ENCODE measurements around the gene GOLT1A.
"Not testable (repeated sequence)": the region's sequence is repeated elsewhere in the genome, so short reads cannot be mapped to it uniquely, and the experiment has no call there.

GOLT1A gene

GRCh38 chr1:204248954-204249353, 35.2 kb upstream of the GOLT1A start:
- FAIRE-seq, result no peak

GRCh38 chr1:204246876-204247275, 33.1 kb upstream of the GOLT1A start:
- FAIRE-seq, result no peak

DNA sequence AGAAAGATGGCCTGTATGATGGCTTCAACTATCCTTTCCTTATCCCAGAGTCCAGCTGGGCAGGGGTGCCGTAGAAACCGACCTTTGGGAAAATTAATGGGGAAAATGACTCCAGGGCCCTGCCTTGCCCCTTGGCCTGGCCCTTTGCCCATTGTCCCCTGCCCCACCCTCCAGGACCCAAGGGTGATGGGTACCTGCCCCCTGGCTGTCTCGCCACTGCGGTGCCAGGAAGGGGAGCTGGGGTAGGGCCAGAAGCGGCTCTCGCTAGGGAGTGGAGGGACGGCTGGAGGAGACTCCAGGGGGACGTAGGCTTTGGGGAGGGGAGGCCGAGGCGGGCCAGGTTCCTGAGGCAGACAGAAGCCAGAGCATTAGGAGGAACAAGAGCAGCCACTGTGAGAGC, 29.1 kb upstream of the GOLT1A start:
- no peak for FAIRE-seq

GRCh38 chr1:204241914-204242313, 28.1 kb upstream of the GOLT1A start:
- FAIRE-seq, result no peak

DNA sequence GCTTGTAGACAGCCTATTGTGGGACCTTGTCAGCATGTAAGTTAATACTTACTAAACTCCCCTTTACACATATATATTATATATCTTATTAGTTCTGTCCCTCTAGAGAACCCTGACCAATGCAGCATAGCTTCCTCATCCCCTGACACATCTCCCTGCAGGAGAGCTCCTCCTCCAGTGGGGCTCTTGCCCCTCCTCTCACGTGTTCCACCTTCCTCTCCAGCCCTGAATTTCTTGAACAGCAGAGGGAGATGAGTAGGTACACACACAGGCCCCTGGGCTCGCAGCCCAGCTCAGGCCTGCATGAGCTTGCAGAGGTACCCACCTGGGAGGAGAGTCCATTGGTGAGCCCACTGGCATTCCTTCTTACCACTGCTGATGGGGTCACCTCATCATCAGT, 27.3 kb upstream of the GOLT1A start:
- no peak for FAIRE-seq

- FAIRE-seq, result no peak
These were observed 26.4 kb upstream of the GOLT1A start for GRCh38 chr1:204240233-204240632.

DNA sequence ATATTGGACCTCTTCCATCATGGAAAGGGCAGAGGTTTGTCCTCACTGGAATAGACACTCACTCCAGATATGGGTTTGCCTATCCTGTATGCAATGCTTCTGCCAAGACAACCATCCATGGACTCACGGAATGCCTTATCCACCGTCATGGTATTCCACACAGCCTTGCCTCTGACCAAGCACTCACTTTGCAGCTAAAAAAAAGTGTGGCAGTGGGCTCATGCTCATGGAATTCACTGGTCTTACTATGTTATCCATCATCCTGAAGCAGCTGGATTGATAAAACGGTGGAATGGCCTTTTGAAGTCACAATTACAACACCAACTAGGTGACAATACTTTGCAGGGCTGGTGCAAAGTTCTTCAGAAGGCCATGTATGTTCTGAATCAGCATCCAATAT, 25.6 kb upstream of the GOLT1A start:
- not testable (repeated sequence) for FAIRE-seq

GRCh38 chr1:204238520-204238919, 24.7 kb upstream of the GOLT1A start:
- FAIRE-seq, result not testable (repeated sequence)

DNA sequence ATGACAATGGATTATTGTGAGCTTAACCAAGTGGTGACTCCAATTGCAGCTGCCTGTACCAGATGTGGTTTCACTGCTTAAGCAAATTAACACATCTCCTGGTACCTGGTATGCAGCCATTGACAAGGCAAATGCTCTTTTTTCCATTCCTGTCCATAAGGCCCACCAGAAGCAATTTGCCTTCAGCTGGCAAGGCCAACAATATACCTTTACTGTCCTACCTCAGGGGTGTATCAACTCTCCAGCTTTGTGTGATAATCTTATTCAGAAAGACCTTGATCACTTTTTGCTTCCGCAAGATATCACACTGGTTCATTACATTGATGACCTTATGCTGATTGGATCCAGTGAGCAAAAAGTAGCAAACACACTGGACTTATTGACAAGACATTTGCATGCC, 23.7 kb upstream of the GOLT1A start:
- FAIRE-seq, result not testable (repeated sequence)

DNA sequence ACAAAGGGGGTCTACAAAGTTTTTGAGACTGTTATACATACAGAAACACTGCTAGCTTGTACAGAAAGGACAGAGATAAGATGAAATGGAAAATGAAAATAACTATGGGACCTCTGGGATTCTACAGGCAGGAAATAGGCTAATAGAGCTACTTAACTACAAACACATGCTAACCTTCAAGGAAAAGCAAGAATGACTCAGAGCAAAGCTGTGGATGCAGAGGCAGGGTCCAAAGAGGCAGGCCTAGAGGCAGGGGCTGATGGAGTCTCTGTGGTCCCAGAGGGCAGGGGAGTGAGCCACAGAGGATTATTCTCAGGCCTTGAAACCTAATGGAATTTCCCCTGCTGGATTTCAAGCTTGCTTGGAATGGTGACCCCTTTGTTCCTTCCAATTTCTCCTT, 18.7 kb upstream of the GOLT1A start:
- no peak for FAIRE-seq

DNA sequence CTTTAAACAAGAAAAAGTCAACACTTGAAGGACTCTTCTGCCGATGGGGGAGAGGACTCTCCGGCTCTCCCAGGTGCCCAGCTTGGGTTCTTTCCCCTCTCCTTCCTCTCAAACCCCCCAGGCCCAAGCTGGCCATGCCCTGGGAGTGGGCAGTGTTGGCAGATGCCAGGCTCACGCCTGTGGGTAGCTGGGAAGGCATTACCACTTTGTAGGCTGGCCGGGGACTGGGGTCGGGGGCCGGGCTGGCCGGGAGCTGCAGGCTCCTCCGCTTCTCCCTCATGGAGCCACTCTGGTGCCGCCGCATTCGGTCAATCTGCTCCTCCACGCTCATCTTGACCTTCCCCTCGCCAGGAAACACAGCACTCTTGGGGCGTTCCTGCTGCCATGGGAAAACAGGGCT, 16.4 kb upstream of the GOLT1A start:
- FAIRE-seq, result no peak

DNA sequence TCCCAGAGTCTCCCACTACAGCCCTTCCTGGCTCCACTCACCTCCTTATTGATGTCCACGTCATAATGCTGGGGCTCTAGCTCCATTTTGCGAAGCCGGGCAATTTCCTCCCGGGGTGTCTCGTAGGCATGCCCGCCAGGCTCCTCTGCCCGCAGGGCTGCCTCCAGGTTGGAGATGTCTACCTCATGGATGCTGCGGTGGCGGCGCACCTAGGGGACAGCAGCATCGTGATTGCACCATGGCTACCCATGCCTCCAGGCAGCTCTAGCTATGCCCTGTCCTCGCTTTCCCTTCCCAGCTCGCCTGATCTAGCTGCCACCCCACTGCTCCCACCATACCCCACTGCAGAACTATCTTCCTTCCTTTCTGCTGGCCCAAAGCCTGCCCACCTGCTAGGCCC, 15.1 kb upstream of the GOLT1A start:
- FAIRE-seq, result no peak

DNA sequence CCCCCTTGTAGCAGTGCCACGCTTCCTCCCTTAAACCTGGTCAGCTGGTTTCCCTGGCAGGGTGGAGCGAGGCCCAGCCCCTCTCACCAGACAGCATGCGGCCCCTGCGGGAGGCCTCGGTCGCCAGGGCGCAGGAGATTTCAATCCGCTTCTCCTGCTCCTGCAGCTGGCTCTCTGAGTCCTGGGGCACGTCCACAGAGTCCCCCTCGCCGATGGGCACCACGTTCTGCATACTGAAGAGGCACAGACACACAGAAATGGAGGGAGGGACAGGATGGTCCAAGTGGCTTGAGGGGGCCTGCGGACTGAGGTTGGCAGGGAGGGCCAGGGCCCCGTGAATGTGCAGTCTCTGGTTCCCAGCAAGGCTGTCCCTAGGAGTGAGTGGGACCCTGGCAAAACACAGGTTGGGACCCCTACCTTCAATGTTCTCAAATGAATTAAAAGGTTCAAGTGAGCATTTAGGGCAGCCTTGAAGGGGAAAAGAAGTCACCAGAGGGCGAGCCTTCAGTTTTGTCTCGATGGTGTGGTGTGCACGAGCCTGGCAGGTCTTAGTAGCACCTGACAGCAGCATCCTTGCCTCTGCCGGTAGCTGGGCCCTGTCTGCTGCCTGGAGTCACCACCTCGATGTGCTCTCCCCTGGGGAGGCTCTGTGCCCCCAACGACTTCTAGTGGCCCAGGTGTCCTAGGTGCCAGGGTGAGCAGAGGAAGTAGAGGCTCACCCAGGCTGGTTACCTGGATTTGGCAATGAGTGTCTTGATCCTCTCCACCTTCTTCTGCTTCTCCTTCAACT, 14.4 kb upstream of the GOLT1A start:
- no peak for FAIRE-seq

DNA sequence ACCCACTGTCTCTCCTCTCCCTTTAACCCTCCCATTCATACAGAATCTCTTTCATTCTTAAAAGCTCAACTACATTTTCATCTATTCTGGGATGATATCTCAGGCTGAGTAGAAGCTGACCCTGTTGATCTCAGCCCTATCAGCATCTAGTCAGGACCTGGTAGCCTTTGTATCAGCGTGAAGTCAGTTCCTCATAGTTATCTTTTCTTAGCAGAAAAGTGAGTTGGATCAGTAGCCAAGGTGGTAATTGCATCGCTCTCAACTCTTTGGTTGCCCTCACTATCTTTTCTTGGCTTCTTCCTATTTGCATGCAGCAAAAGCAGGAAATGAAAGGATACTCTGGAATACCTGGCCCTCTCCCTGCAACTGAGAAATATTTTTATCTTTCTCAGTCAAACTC, 13.6 kb upstream of the GOLT1A start:
- no peak for FAIRE-seq

GRCh38 chr1:204225841-204226735, 12.3 kb upstream of the GOLT1A start:
- FAIRE-seq, result no peak

- no peak for FAIRE-seq
These were observed 10.9 kb upstream of the GOLT1A start for GRCh38 chr1:204224655-204225054.

- FAIRE-seq, result no peak
These were observed 9.5 kb upstream of the GOLT1A start for GRCh38 chr1:204223129-204223860.

GRCh38 chr1:204222764-204223055, 8.9 kb upstream of the GOLT1A start:
- no peak for FAIRE-seq

DNA sequence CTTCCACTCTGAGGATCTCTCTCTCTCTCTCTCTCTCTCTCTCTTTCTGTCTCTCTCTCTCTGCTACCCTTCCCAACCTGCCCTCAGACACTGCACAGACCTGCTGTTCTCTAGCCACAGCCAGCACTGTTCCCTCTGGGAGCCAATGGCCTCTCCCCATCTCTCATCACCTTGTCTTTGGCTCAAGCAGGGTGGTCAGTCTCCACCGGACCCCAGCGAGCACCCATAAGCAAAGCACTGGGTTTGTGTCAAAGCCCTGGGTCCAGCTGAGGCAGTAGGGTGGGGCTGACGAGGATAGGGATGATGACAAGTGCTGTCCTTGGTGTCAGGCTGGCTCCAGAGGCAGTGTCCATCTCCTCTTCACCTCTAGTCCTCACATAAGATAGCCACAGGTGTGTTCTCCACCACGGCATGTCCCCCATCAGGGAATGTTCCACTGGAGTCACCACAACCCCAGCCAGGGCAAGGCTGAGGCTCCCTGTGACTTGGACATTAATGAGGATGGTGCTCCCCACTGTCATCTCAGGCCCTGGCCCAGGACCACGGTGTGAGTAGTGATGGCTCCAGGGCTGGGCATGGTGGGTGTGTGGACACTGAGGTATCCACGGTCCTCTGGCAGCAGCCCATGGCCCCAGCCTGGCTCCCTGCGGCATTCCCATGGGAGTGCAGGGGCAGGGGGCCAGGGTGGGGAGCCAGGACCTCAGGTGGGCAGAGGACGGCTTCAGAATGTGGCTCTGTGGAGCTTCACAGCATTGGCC, 8.4 kb upstream of the GOLT1A start:
- no peak for FAIRE-seq

DNA sequence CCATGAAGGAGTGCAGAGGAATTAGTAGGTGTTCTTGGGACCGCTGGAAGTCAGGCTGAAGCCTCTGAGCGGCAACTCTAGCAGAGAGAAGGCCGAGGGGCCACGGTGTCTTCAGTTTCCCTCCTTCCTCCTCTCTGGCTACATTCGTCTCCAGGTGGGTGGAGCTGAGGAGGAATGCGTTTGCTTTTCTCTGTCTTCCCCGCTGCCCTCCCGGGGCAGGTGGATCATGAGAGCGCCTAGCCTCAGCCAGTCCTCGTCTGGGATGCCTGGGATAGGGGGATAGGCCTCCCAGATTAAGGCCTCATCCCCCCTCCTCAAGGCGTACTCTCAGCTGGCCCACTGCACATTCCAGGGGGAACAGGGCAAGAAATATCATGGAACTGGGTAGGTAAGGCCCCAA, 7.5 kb upstream of the GOLT1A start:
- no peak for FAIRE-seq

- no peak for FAIRE-seq
These were observed 6.3 kb upstream of the GOLT1A start for GRCh38 chr1:204219971-204220616.

- no peak for FAIRE-seq
These were observed 4.8 kb upstream of the GOLT1A start for GRCh38 chr1:204218552-204218951.

DNA sequence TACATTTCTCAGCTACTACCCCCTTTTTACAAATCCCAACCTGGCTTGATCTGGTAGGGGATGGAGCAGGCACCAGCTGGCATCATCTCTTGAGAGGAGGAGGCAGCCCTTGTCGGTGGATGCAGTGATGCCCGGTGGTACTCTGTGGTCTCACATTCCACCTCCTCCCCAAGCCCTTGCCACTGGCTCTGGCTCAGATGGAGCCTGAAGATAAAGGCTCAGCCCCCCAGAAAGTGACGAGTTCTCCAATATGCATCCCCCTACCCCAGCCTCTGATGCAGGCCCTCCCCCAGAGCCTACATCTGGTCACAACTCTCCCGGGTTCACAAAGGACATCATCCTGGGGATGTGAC, 3.8 kb upstream of the GOLT1A start:
- FAIRE-seq, result no peak
